ENCODE data around the gene YIPF2. TPM values are rescaled to one million over a fixed set of nuclear protein-coding genes. Genes with fewer than 3 reads are reported as not detected.

YIPF2 gene
- polyA plus RNA-seq, 2 of the 4 experiments (the other 2 are of a cell fraction) = 13.1 to 17.5 TPM

DNA sequence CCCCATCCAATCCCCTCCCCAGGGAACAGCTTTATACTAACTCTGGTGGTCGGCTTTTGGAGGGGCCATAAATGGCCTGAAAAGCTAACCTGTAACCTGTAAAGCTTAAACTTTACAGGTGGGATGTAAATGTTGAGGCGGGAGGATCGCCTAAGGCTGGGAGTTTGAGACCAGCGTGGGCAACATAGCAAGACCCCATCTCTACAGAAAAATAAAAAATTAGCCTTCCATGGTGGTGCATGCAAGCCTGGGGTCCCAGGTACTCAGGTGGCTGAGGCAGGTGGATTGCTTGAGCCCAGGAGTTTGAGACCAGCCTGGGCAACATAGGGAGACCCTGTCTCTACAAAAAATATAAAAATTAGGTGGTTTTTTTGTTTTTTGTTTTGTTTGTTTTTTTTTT lies 38.6 kb downstream of the YIPF2 start:
- WGBS (ENCODE audit: missing lambda C conversion rate) = 97% methylated on average over 4 of the region's 4 CpGs
- TF ChIP-seq ZNF302 (CRISPR knock-in tag; IDR thresholded peaks at IDR 0.05) (no peak), HEYL (CRISPR knock-in tag; IDR thresholded peaks at IDR 0.05) (no peak), RARB (CRISPR knock-in tag; IDR thresholded peaks at IDR 0.05) (no peak), RAD21 (conservative IDR thresholded peaks at IDR 0.05 in 1 of 2, IDR thresholded peaks at IDR 0.05 in 1 of 2) (no peak), SMC3 (IDR thresholded peaks at IDR 0.05) (no peak), RNF2 (IDR thresholded peaks at IDR 0.05; ENCODE audit: borderline replicate concordance, low read depth) (no peak), NR3C1 (IDR thresholded peaks at IDR 0.05) (no peak), POLR2AphosphoS2 (conservative IDR thresholded peaks at IDR 0.05; ENCODE audit: low read length) (no peak), CBX2 (IDR thresholded peaks at IDR 0.05; ENCODE audit: borderline replicate concordance, low read depth) (no peak), HOXB5 (CRISPR knock-in tag; IDR thresholded peaks at IDR 0.05) (no peak)
- TF ChIP-seq, protein P1, sequence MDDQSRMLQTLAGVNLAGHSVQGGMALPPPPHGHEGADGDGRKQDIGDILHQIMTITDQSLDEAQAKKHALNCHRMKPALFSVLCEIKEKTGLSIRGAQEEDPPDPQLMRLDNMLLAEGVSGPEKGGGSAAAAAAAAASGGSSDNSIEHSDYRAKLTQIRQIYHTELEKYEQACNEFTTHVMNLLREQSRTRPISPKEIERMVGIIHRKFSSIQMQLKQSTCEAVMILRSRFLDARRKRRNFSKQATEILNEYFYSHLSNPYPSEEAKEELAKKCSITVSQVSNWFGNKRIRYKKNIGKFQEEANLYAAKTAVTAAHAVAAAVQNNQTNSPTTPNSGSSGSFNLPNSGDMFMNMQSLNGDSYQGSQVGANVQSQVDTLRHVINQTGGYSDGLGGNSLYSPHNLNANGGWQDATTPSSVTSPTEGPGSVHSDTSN (IDR thresholded peaks at IDR 0.05) = no peak
- TF ChIP-seq, protein P2, sequence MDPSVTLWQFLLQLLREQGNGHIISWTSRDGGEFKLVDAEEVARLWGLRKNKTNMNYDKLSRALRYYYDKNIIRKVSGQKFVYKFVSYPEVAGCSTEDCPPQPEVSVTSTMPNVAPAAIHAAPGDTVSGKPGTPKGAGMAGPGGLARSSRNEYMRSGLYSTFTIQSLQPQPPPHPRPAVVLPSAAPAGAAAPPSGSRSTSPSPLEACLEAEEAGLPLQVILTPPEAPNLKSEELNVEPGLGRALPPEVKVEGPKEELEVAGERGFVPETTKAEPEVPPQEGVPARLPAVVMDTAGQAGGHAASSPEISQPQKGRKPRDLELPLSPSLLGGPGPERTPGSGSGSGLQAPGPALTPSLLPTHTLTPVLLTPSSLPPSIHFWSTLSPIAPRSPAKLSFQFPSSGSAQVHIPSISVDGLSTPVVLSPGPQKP (IDR thresholded peaks at IDR 0.05; ENCODE audit: low read depth, low read length) = no peak
- TF ChIP-seq, protein P3, sequence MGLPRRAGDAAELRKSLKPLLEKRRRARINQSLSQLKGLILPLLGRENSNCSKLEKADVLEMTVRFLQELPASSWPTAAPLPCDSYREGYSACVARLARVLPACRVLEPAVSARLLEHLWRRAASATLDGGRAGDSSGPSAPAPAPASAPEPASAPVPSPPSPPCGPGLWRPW (IDR thresholded peaks at IDR 0.05) = no peak
- ChIA-PET CTCF (interaction anchor here (0.9 to 3.3 kb wide), 5 partner anchors 9 to 26 kb away, joined by 3 to 11 read pairs (median 4); partner anchors contain the start of gene CARM1), POLR2A (no interaction called here)
- Histone ChIP-seq H3K9me3 (no peaks in the 10 kb centered on the region), H3K4me3 (no peak overlapping the region), H3K4me2 (no peak overlapping the region), H3K4me1 (no peaks in the 10 kb centered on the region), H3K27ac (no peak overlapping the region)
- DNase-seq (ENCODE audit: low read depth in 1 of 2, low spot score in 1 of 2) (no peak), ATAC-seq (no peak), FAIRE-seq (no peak)

DNA sequence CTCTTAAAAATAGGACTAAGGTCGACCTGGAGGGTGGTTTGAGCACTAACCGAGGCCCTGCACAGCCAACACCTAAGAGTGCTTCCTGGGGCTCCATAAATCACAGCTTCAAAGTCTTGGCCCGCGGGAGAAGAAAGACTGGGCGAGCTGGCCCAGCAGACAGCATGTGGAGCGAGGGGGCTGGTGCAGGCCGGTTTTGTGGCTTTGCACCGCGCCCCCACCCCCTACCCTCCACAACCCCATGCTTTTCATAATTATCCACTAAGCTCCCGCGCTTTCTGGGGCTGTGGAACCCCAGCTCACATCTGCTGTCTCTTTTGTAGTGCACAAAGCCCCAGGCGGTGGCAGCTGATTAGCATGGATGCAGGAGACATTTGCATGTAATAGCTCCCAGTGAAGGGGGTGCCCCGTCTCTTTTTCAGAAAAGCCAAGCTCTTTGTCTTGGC lies 40.0 kb downstream of the YIPF2 start:
- TF ChIP-seq, protein P4, sequence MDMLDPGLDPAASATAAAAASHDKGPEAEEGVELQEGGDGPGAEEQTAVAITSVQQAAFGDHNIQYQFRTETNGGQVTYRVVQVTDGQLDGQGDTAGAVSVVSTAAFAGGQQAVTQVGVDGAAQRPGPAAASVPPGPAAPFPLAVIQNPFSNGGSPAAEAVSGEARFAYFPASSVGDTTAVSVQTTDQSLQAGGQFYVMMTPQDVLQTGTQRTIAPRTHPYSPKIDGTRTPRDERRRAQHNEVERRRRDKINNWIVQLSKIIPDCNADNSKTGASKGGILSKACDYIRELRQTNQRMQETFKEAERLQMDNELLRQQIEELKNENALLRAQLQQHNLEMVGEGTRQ (IDR thresholded peaks at IDR 0.05) = no peak
- TF ChIP-seq POLR2AphosphoS2 (conservative IDR thresholded peaks at IDR 0.05; ENCODE audit: low read length) (no peak), CEBPB (IDR thresholded peaks at IDR 0.05) (no peak), HDAC2 (IDR thresholded peaks at IDR 0.05) (no peak), CBX2 (IDR thresholded peaks at IDR 0.05; ENCODE audit: borderline replicate concordance, low read depth) (no peak), BHLHE40 (IDR thresholded peaks at IDR 0.05; ENCODE audit: low read depth, low read length) (no peak), GATA3 (IDR thresholded peaks at IDR 0.05; ENCODE audit: borderline replicate concordance) (no peak), NPAS2 (CRISPR knock-in tag; IDR thresholded peaks at IDR 0.05; ENCODE audit: borderline replicate concordance) (no peak), PHF8 (IDR thresholded peaks at IDR 0.05; ENCODE audit: borderline replicate concordance, low read depth) (no peak), FOSL2 (IDR thresholded peaks at IDR 0.05) (no peak), FOSL2 (CRISPR knock-in tag; IDR thresholded peaks at IDR 0.05) (no peak), HOXB5 (CRISPR knock-in tag; IDR thresholded peaks at IDR 0.05) (no peak), ZFP36 (IDR thresholded peaks at IDR 0.05; ENCODE audit: borderline replicate concordance, partially characterized antibody) (no peak), ZC3H11A (IDR thresholded peaks at IDR 0.05) (no peak), MYC (IDR thresholded peaks at IDR 0.05; ENCODE audit: borderline replicate concordance, low read length) (no peak), NR3C1 (IDR thresholded peaks at IDR 0.05) (no peak), JUNB (IDR thresholded peaks at IDR 0.05) (no peak), FOXS1 (CRISPR knock-in tag; IDR thresholded peaks at IDR 0.05) (no peak)
- TF ChIP-seq, protein P5, sequence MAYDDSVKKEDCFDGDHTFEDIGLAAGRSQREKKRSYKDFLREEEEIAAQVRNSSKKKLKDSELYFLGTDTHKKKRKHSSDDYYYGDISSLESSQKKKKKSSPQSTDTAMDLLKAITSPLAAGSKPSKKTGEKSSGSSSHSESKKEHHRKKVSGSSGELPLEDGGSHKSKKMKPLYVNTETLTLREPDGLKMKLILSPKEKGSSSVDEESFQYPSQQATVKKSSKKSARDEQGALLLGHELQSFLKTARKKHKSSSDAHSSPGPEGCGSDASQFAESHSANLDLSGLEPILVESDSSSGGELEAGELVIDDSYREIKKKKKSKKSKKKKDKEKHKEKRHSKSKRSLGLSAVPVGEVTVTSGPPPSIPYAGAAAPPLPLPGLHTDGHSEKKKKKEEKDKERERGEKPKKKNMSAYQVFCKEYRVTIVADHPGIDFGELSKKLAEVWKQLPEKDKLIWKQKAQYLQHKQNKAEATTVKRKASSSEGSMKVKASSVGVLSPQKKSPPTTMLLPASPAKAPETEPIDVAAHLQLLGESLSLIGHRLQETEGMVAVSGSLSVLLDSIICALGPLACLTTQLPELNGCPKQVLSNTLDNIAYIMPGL (CRISPR knock-in tag; IDR thresholded peaks at IDR 0.05; ENCODE audit: borderline replicate concordance) = no peak
- Histone ChIP-seq H3K27ac (no peak overlapping the region), H3K4me3 (no peak overlapping the region), H3K4me2 (no peak overlapping the region), H3K4me1 (no peaks in the 10 kb centered on the region), H3K9me3 (no peaks in the 10 kb centered on the region)
- ATAC-seq (no peak), DNase-seq (ENCODE audit: low read depth in 1 of 2, low spot score in 1 of 2) (no peak), FAIRE-seq (no peak)
- ChIA-PET POLR2A (no interaction called here), CTCF (interaction anchor here (0.5 to 3.3 kb wide), 5 partner anchors 11 to 444 kb away, joined by 3 to 11 read pairs (median 3); partner anchors contain the start of gene CARM1)
- 86% methylated on average over 13 of the region's 13 CpGs for WGBS (ENCODE audit: missing lambda C conversion rate)

Data from A549 (cell line).